Vagina (tissue), 2 donors: ENCODE data around the gene EDEM1.

ENCODE experiments used
- CTCF ChIP-seq, 3 experiments: fragments of 450-650 bp in 2 of 3; fragments of 200-600 bp in 1 of 3; sonication (generic) in 1 of 3; IDR thresholded peaks; one replicate each; pipeline ENCODE4 v1.5.1; 2017 to 2019; ENCODE audit warnings: antibody characterized with exemption in 3 of 3, mild to moderate bottlenecking in 2 of 3, moderate library complexity in 2 of 3
- POLR2A ChIP-seq, 2 donors: fragments of 450-650 bp; IDR thresholded peaks; one replicate each; pipeline ENCODE4 v1.6.1; 2017; ENCODE audit warnings: antibody characterized with exemption in 2 of 2, mild to moderate bottlenecking in 2 of 2, moderate library complexity in 2 of 2

GRCh38 chr3:5140230-5140621 is 47.3 kb upstream of the EDEM1 start:
- TF ChIP-seq POLR2A (IDR thresholded peaks at IDR 0.05) (no peak), CTCF (IDR thresholded peaks at IDR 0.05) (no peak)
